GM12873 (cell line): ENCODE results near the gene FLYWCH1.

ENCODE experiments used
- CTCF ChIP-seq: IDR thresholded peaks from 2 replicates; pipeline ENCODE4 v1.5.1; 2012; ENCODE audit warnings: low read depth, mild to moderate bottlenecking, moderate library complexity, low read length, control low read depth; ENCODE audit not compliant: insufficient read depth; ENCODE audit errors: missing control alignments

Gene FLYWCH1

GRCh38 chr16:2953706-2954627 lies 42.2 kb downstream of the FLYWCH1 start:
- no peak for TF ChIP-seq CTCF

- no peak for TF ChIP-seq CTCF
These were observed 43.1 kb downstream of the FLYWCH1 start for GRCh38 chr16:2954656-2955381.

- TF ChIP-seq CTCF: no peak
These were observed 43.7 kb downstream of the FLYWCH1 start for GRCh38 chr16:2955438-2955778.

GRCh38 chr16:2955779-2956578 lies 44.2 kb downstream of the FLYWCH1 start:
- no peak for TF ChIP-seq CTCF

GRCh38 chr16:2956579-2956956 lies 44.8 kb downstream of the FLYWCH1 start:
- no peak for TF ChIP-seq CTCF

GRCh38 chr16:2959206-2959605 lies 47.5 kb downstream of the FLYWCH1 start:
- TF ChIP-seq CTCF: no peak
